Mucosa of rectum (tissue), 2 donors: Measurements from ENCODE around the gene HAUS3.

Experiments used
- H3K27ac ChIP-seq, 2 donors: one replicate each; pipeline ENCODE4 v1.7.0; 2013; ENCODE audit warnings: inconsistent platforms in 2 of 2, low read depth in 2 of 2, low read length in 2 of 2
- H3K27me3 ChIP-seq, 2 donors: one replicate each; pipeline ENCODE4 v1.7.0; 2013; ENCODE audit warnings: low read length in 2 of 2; ENCODE audit not compliant: control insufficient read depth in 2 of 2, insufficient read depth in 2 of 2
- H3K36me3 ChIP-seq, 2 donors: one replicate each; pipeline ENCODE4 v1.7.0; 2013; ENCODE audit warnings: low read length in 2 of 2; ENCODE audit not compliant: control insufficient read depth in 2 of 2, insufficient read depth in 2 of 2
- H3K4me1 ChIP-seq, 2 donors: one replicate each; pipeline ENCODE4 v1.7.0; 2013; ENCODE audit warnings: low read length in 2 of 2, mild to moderate bottlenecking in 1 of 2; ENCODE audit not compliant: control insufficient read depth in 2 of 2, insufficient read depth in 2 of 2
- H3K4me3 ChIP-seq, 2 donors: one replicate each; pipeline ENCODE4 v1.7.0; 2013; ENCODE audit warnings: low read length in 2 of 2
- H3K9ac ChIP-seq, 2 donors: one replicate each; pipeline ENCODE4 v1.7.0; 2013; ENCODE audit warnings: low read length in 2 of 2, low read depth in 1 of 2, mild to moderate bottlenecking in 1 of 2
- H3K9me3 ChIP-seq, 2 donors: one replicate each; pipeline ENCODE4 v1.7.0; 2013; ENCODE audit warnings: low read length in 2 of 2; ENCODE audit not compliant: control insufficient read depth in 2 of 2
- donor health status: healthy.
- donor health status: Normal muscosa, but diverticular disease.

HAUS3 gene

GRCh38 chr4:2274320-2275043, 32.6 kb upstream of the HAUS3 start:
- H3K9ac ChIP-seq = no peak overlapping the region
- H3K9me3 ChIP-seq = no peaks in the 10 kb centered on the region
- no peak overlapping the region for H3K27ac ChIP-seq
- no peaks in the 10 kb centered on the region for H3K27me3 ChIP-seq
- peaks cover 4% of the 10 kb centered on the region in 2 donors for H3K36me3 ChIP-seq
- no peaks in the 10 kb centered on the region for H3K4me1 ChIP-seq
- H3K4me3 ChIP-seq = no peak overlapping the region

- Histone ChIP-seq H3K9me3 (no peaks in the 10 kb centered on the region), H3K4me3 (no peak overlapping the region), H3K9ac (no peak overlapping the region), H3K4me1 (no peaks in the 10 kb centered on the region), H3K27me3 (no peaks in the 10 kb centered on the region), H3K36me3 (peaks cover 4% of the 10 kb centered on the region in 2 donors), H3K27ac (no peak overlapping the region)
These were observed 31.9 kb upstream of the HAUS3 start for GRCh38 chr4:2273657-2274319.

DNA sequence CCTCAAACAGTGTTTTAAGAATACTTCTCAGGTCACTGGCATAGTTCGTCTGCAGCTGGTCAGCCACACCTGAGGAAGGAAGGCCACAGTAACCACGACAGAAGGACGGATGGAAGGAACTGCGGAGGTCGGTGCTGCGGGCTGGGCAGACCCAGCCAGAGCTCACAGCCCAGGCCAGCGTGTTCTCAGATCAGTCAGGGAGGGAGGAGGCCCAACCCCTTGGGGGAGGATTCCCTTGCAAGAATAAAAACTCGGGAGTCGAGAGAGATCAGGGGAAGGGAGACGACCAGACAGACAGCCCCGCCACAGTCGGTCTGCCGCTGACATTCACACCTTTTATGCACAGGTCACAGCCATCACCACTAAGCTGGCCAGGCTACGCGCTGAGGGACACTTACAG, 31.3 kb upstream of the HAUS3 start:
- no peaks in the 10 kb centered on the region for H3K4me1 ChIP-seq
- no peaks in the 10 kb centered on the region for H3K27me3 ChIP-seq
- no peaks in the 10 kb centered on the region for H3K9me3 ChIP-seq
- H3K4me3 ChIP-seq = no peak overlapping the region
- H3K27ac ChIP-seq = no peak overlapping the region
- H3K9ac ChIP-seq = no peak overlapping the region
- peaks cover 4% of the 10 kb centered on the region in 2 donors for H3K36me3 ChIP-seq

GRCh38 chr4:2272828-2273120, 30.9 kb upstream of the HAUS3 start:
- Histone ChIP-seq H3K4me3 (no peak overlapping the region), H3K27ac (no peak overlapping the region), H3K4me1 (no peaks in the 10 kb centered on the region), H3K9me3 (no peaks in the 10 kb centered on the region), H3K9ac (no peak overlapping the region), H3K36me3 (peaks cover 4% of the 10 kb centered on the region in 2 donors), H3K27me3 (no peaks in the 10 kb centered on the region)

DNA sequence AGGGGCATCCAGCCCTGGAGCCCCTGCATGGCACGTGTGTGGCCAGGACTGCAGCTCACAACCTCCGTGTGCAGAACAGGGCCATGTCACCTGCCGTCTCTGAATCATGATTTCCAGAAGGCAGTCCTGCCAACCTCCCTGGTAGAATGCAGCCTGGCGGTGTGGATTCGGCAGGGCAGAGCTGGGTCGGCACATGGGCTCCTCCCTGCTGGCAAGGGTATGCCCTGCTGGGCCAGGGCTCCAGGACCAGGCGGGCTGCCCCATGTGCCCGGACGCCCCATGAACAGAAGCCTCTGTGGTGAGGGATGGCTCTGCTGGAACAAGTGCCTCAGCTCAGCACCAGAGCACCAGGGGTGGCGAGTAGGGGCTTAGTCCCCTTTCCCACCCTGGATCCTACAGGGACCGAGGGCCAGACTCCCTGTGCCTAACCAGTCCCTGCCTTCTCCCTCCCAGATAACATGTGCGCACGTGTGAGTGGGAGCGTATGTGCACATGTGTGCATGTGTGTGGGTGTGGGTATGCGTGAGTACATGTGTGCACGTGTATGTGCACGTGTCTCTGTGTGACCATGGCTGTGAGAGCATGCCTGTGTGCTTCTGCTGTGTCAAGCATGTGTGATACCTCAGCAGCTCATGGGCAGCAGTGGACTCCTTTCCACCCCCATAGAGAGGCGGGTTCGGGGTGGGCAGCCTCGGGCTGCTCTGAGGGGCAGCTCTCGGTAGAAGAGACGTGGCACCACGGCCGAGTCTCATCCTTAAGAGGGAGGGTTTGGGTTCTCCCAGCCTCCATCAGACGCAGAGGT, 30.3 kb upstream of the HAUS3 start:
- Histone ChIP-seq H3K4me1 (no peaks in the 10 kb centered on the region), H3K9ac (no peak overlapping the region), H3K4me3 (no peak overlapping the region), H3K27ac (no peak overlapping the region), H3K9me3 (no peaks in the 10 kb centered on the region), H3K36me3 (peaks cover 4% of the 10 kb centered on the region in 2 donors), H3K27me3 (no peaks in the 10 kb centered on the region)

DNA sequence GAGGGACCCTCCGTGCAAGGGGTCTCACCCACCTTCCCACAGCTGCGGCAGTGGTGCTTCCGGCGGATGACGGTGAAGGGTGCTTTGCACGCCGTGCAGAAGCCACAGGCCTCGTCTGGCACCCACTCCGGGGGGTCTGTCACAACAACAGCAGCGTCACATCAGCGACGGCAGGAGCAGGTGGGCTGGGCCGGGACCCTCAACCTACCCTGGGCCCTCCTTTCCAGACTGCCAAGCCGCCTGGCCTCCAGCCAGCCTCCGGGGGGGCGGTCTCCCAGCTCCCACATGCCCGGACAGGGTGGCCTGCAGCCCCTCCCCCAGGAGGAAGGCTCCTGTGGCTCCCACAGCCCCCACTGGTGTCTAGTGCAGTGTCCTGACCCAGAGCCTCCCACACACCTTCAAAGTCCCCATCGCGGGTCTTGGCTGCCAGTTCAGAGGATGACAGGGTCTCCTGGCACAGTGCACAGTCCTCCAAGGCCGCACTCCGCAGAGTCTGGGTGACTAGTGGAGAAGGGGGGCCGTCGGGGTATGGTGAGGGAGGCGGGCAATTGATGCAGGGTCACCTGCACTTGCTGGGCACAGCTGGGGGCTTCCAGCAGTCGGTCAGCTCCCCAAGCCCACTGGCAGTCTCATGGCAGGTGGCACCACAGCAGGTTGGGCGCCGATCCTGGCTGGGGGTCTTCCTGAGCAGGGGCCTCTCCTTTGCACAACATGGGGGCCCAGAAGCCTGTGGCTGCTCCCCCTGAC, 29.5 kb upstream of the HAUS3 start:
- Histone ChIP-seq H3K27me3 (no peaks in the 10 kb centered on the region), H3K9me3 (no peaks in the 10 kb centered on the region), H3K9ac (no peak overlapping the region), H3K27ac (no peak overlapping the region), H3K36me3 (peaks cover 4% of the 10 kb centered on the region in 2 donors), H3K4me3 (no peak overlapping the region), H3K4me1 (no peaks in the 10 kb centered on the region)

GRCh38 chr4:2270341-2271165, 28.6 kb upstream of the HAUS3 start:
- Histone ChIP-seq H3K27ac (no peak overlapping the region), H3K4me1 (no peaks in the 10 kb centered on the region)

GRCh38 chr4:2269618-2270163, 27.8 kb upstream of the HAUS3 start:
- no peaks in the 10 kb centered on the region for H3K9me3 ChIP-seq
- no peak overlapping the region for H3K4me3 ChIP-seq
- H3K4me1 ChIP-seq = no peaks in the 10 kb centered on the region
- H3K27ac ChIP-seq = no peak overlapping the region
- H3K27me3 ChIP-seq = no peaks in the 10 kb centered on the region
- H3K9ac ChIP-seq = no peak overlapping the region
- H3K36me3 ChIP-seq = peaks cover 4% of the 10 kb centered on the region in 2 donors

More at GRCh38 chr4:2270341-2271165, 28.6 kb upstream of the HAUS3 start:
- Histone ChIP-seq H3K36me3 (peaks cover 4% of the 10 kb centered on the region in 2 donors), H3K27me3 (no peaks in the 10 kb centered on the region), H3K9me3 (no peaks in the 10 kb centered on the region), H3K4me3 (no peak overlapping the region), H3K9ac (no peak overlapping the region)

GRCh38 chr4:2269206-2269531, 27.2 kb upstream of the HAUS3 start:
- H3K4me3 ChIP-seq = no peak overlapping the region

More at GRCh38 chr4:2269206-2269531, 27.2 kb upstream of the HAUS3 start:
- Histone ChIP-seq H3K9me3 (no peaks in the 10 kb centered on the region), H3K4me1 (no peaks in the 10 kb centered on the region), H3K36me3 (peaks cover 4% of the 10 kb centered on the region in 2 donors), H3K27ac (no peak overlapping the region), H3K9ac (no peak overlapping the region), H3K27me3 (no peaks in the 10 kb centered on the region)
